Adipocyte (in vitro differentiated cells): ENCODE results near the gene CDC42BPA.

Experiments used
- DNase-seq: peaks from one replicate; pipeline ENCODE4 v3.0.0-alpha.2; 2015; ENCODE audit warnings: low read depth
- H3K27me3 ChIP-seq: replicated peaks from 2 replicates; pipeline ENCODE4 v1.7.0; 2013; ENCODE audit warnings: mild to moderate bottlenecking, low read length, moderate library complexity; ENCODE audit not compliant: control insufficient read depth, insufficient read depth
- H3K36me3 ChIP-seq: 2 replicates; pipeline ENCODE4 v1.7.0; 2013; ENCODE audit warnings: low read length, mild to moderate bottlenecking, moderate library complexity; ENCODE audit not compliant: control insufficient read depth, insufficient read depth, severe bottlenecking
- H3K4me1 ChIP-seq: 2 replicates; pipeline ENCODE4 v1.7.0; 2013; ENCODE audit warnings: mild to moderate bottlenecking, low read length, moderate library complexity; ENCODE audit not compliant: control insufficient read depth, insufficient read depth
- H3K4me3 ChIP-seq: 2 replicates; pipeline ENCODE4 v1.7.0; 2013; ENCODE audit warnings: mild to moderate bottlenecking, low read length, moderate library complexity
- H3K9ac ChIP-seq: 2 replicates; pipeline ENCODE4 v1.7.0; 2013; ENCODE audit warnings: mild to moderate bottlenecking, low read length, moderate library complexity
- H3K9me3 ChIP-seq: 2 replicates; pipeline ENCODE4 v1.7.0; 2013; ENCODE audit warnings: mild to moderate bottlenecking, low read length, moderate library complexity; ENCODE audit not compliant: control insufficient read depth

The CDC42BPA gene

GRCh38 chr1:227043755-227044154 lies 274.5 kb downstream of the CDC42BPA start:
- peaks cover 10% of the 10 kb centered on the region for H3K36me3 ChIP-seq
- no peak overlapping the region for H3K4me3 ChIP-seq
- H3K4me1 ChIP-seq, result peaks cover 6% of the 10 kb centered on the region
- no peak overlapping the region for H3K9ac ChIP-seq
- peak; percentile 20 for DNase-seq
- peaks cover 2% of the 10 kb centered on the region for H3K9me3 ChIP-seq
- no peaks in the 10 kb centered on the region for H3K27me3 ChIP-seq

- H3K9me3 ChIP-seq, result peaks cover 7% of the 10 kb centered on the region
- peaks cover 20% of the 10 kb centered on the region for H3K36me3 ChIP-seq
- H3K4me1 ChIP-seq, result peaks cover 6% of the 10 kb centered on the region
- no peaks in the 10 kb centered on the region for H3K27me3 ChIP-seq
- no peak for DNase-seq
- no peak overlapping the region for H3K4me3 ChIP-seq
- H3K9ac ChIP-seq, result no peak overlapping the region
These were observed 276.0 kb downstream of the CDC42BPA start for GRCh38 chr1:227042292-227042691.

- Histone ChIP-seq H3K9ac (no peak overlapping the region), H3K27me3 (no peaks in the 10 kb centered on the region), H3K4me1 (peaks cover under 1% of the 10 kb centered on the region), H3K36me3 (peaks cover 38% of the 10 kb centered on the region), H3K9me3 (peaks cover 7% of the 10 kb centered on the region), H3K4me3 (no peak overlapping the region)
- no peak for DNase-seq
These were observed 279.9 kb downstream of the CDC42BPA start for GRCh38 chr1:227038401-227038800.

- Histone ChIP-seq H3K36me3 (peaks cover 38% of the 10 kb centered on the region), H3K9ac (no peak overlapping the region), H3K4me1 (no peaks in the 10 kb centered on the region), H3K9me3 (peaks cover 7% of the 10 kb centered on the region), H3K4me3 (no peak overlapping the region), H3K27me3 (no peaks in the 10 kb centered on the region)
- no peak for DNase-seq
These were observed 281.2 kb downstream of the CDC42BPA start for GRCh38 chr1:227037121-227037520.

GRCh38 chr1:227035316-227035715 lies 283.0 kb downstream of the CDC42BPA start:
- Histone ChIP-seq H3K9me3 (peaks cover 7% of the 10 kb centered on the region), H3K4me3 (no peak overlapping the region), H3K9ac (no peak overlapping the region), H3K36me3 (peaks cover 52% of the 10 kb centered on the region), H3K4me1 (no peaks in the 10 kb centered on the region), H3K27me3 (no peaks in the 10 kb centered on the region)
- no peak for DNase-seq

DNA sequence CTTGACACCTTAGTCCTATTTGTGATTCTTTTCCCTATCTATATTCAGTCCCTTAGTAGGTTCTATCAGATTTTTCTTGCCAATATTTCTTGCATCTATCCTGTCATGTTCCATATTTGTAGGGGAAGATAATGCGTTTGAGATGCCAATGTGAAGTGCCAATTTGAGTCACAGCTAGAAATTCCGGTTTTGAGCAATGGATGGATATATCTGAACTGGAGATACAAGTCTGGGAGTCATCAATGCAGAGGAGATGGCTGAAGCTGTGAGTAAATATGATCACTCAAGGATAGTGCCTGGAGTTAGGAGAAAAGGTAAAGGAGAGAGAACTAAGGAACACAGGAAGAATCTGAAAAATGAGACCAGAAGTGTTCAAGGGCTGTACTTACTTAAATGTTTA lies 284.4 kb downstream of the CDC42BPA start:
- Histone ChIP-seq H3K4me1 (no peaks in the 10 kb centered on the region), H3K27me3 (no peaks in the 10 kb centered on the region), H3K4me3 (no peak overlapping the region), H3K36me3 (peaks cover 51% of the 10 kb centered on the region), H3K9ac (no peak overlapping the region), H3K9me3 (peaks cover 6% of the 10 kb centered on the region)
- DNase-seq, result no peak

DNA sequence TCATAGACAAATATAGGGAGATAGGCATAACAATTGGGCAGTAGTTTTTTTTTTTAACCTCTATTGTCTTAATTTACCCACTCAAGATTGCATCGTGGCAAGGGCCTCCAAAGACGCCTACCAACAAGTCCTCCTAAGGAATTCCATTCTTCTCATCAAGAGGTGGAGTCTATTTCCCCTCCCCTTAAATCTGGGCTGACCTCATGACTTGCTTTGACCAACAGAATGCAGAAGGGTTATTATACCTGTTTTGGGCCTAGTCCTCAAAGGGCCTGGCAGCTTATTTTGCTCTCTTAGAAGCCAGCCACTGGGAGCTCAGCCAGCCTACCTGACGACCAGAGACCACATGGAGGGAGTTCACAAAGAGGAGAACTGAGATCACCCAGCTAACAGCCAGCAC lies 285.9 kb downstream of the CDC42BPA start:
- Histone ChIP-seq H3K4me1 (no peaks in the 10 kb centered on the region), H3K9ac (no peak overlapping the region), H3K36me3 (peaks cover 55% of the 10 kb centered on the region), H3K4me3 (no peak overlapping the region), H3K27me3 (no peaks in the 10 kb centered on the region), H3K9me3 (no peaks in the 10 kb centered on the region)
- no peak for DNase-seq

GRCh38 chr1:227016990-227017389 lies 301.3 kb downstream of the CDC42BPA start:
- Histone ChIP-seq H3K36me3 (peaks cover 61% of the 10 kb centered on the region), H3K27me3 (no peaks in the 10 kb centered on the region), H3K9ac (no peak overlapping the region), H3K4me1 (no peaks in the 10 kb centered on the region), H3K4me3 (no peak overlapping the region), H3K9me3 (peaks cover 5% of the 10 kb centered on the region)
- DNase-seq, result no peak

DNA sequence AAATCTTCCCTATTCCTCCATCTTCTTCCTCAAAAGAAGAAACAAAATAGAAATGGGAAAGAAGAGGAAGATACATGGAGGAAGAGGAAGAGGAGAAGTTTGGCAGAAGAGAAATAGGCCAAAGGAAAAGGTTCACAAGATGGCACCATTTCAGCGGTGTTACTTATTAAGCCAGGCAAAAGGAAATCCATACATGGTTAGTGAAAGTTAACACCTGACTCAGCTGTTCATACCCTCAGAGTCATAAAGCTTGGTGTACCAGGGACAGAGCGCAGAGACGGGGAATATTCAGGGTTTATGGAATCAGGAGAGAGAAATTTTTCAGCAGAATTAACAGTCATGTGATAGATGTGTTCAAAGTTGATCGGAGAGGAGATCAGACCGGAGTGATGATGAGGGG lies 307.6 kb downstream of the CDC42BPA start:
- DNase-seq, result no peak
- no peaks in the 10 kb centered on the region for H3K9me3 ChIP-seq
- H3K9ac ChIP-seq, result no peak overlapping the region
- no peaks in the 10 kb centered on the region for H3K4me1 ChIP-seq
- H3K27me3 ChIP-seq, result no peaks in the 10 kb centered on the region
- H3K36me3 ChIP-seq, result peaks cover 17% of the 10 kb centered on the region
- H3K4me3 ChIP-seq, result no peak overlapping the region

DNA sequence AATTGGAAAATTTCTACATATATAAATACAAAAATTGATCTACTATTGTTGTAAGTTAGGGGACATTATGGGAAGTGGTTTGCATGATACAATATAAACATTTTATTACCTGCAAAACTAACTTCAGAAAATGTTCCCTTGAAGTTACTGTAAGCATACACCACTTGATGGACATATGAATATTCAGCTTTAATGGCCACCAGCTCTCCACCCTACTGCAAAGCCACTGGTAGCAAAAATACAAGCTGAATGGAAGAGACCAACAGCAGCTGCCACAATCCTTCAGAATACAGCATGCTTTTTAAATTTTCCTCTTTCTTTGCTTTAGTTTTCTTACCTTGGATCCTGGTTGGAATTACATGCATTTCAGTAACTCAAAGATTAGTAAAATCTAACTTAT lies 308.4 kb downstream of the CDC42BPA start:
- Histone ChIP-seq H3K9ac (no peak overlapping the region), H3K27me3 (no peaks in the 10 kb centered on the region), H3K4me3 (no peak overlapping the region), H3K9me3 (no peaks in the 10 kb centered on the region), H3K4me1 (no peaks in the 10 kb centered on the region), H3K36me3 (peaks cover 13% of the 10 kb centered on the region)
- DNase-seq, result no peak

DNA sequence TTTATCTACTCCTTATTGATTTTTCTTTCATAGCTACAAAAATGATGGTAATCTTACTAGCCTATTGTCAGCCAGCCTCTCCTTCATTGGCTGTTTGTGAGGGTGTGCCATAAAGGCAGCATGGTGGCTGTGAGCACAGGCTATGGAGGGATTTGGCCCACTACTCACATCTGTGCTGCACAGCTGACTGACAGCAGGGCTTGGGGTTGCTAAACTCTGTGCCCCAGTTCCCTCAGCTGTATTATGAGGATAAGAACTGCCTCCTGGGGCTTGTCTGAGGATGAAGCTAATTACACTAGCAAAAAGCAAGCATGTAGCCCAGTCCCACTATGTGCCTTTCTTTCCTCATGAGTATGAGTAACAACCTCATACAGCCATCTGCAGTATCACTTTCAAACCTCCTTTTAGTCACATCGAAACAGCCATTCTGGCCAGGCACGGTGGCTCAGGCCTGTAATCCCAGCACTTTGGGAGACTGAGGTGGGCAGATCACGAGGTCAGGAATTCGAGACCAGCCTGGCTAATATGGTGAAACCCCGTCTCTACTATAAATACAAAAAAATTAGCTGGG lies 312.0 kb downstream of the CDC42BPA start:
- Histone ChIP-seq H3K27me3 (no peaks in the 10 kb centered on the region), H3K9me3 (no peaks in the 10 kb centered on the region), H3K4me1 (no peaks in the 10 kb centered on the region), H3K9ac (no peak overlapping the region), H3K36me3 (peaks cover 36% of the 10 kb centered on the region), H3K4me3 (no peak overlapping the region)
- no peak for DNase-seq

GRCh38 chr1:227004796-227005195 lies 313.5 kb downstream of the CDC42BPA start:
- Histone ChIP-seq H3K4me3 (no peak overlapping the region), H3K4me1 (no peaks in the 10 kb centered on the region), H3K9me3 (no peaks in the 10 kb centered on the region), H3K9ac (no peak overlapping the region), H3K36me3 (peaks cover 31% of the 10 kb centered on the region), H3K27me3 (no peaks in the 10 kb centered on the region)
- DNase-seq, result no peak
